ENCODE measurements around the gene FAAH.
"Not testable (repeated sequence)": the region's sequence is repeated elsewhere in the genome, so short reads cannot be mapped to it uniquely, and the experiment has no call there.

DNA sequence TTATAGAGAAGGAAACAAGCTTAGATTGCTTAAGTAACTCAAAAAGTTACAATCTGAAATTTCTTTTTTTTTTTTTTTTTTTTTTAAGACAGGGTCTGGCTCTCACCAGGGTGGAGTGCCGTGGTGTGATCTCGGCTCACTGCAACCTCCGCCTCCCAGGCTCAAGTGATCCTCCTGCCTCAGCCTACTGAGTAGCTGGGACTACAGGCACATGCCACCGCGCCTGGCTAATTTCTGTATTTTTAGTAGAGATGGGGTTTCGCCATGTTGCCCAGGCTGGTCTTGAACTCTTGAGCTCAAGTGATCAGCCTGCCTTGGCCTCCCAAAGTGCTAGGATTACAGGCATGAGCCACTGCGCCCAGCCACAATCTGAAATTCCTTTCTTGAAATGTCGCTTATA lies 26.4 kb upstream of the FAAH start:
- TF ChIP-seq, protein P1, sequence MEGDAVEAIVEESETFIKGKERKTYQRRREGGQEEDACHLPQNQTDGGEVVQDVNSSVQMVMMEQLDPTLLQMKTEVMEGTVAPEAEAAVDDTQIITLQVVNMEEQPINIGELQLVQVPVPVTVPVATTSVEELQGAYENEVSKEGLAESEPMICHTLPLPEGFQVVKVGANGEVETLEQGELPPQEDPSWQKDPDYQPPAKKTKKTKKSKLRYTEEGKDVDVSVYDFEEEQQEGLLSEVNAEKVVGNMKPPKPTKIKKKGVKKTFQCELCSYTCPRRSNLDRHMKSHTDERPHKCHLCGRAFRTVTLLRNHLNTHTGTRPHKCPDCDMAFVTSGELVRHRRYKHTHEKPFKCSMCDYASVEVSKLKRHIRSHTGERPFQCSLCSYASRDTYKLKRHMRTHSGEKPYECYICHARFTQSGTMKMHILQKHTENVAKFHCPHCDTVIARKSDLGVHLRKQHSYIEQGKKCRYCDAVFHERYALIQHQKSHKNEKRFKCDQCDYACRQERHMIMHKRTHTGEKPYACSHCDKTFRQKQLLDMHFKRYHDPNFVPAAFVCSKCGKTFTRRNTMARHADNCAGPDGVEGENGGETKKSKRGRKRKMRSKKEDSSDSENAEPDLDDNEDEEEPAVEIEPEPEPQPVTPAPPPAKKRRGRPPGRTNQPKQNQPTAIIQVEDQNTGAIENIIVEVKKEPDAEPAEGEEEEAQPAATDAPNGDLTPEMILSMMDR (conservative IDR thresholded peaks at IDR 0.05 in 1 of 2, IDR thresholded peaks at IDR 0.05 in 1 of 2; ENCODE audit: low read depth in 1 of 2, low read length in 2 of 2), result not testable (repeated sequence)
- not testable (repeated sequence) for TF ChIP-seq EZH2 (IDR thresholded peaks at IDR 0.05; ENCODE audit: low read length, missing control alignments)
